GM19240 (cell line): ENCODE results near the gene ADCY2.

Source experiments
- DNase-seq: peaks from one replicate; pipeline ENCODE4 v3.0.0; 2011; ENCODE audit warnings: low spot score; ENCODE audit not compliant: insufficient read length

The ADCY2 gene

GRCh38 chr5:7501061-7501460 is 105.1 kb downstream of the ADCY2 start:
- no peak for DNase-seq

- DNase-seq, result no peak
Measured at GRCh38 chr5:7503564-7503963, 107.6 kb downstream of the ADCY2 start.

- no peak for DNase-seq
Measured at GRCh38 chr5:7515284-7515914, 119.5 kb downstream of the ADCY2 start.

GRCh38 chr5:7516253-7516652 is 120.3 kb downstream of the ADCY2 start:
- DNase-seq, result no peak

- DNase-seq, result no peak
Measured at GRCh38 chr5:7517006-7517405, 121.1 kb downstream of the ADCY2 start.

GRCh38 chr5:7518947-7519560 is 123.1 kb downstream of the ADCY2 start:
- no peak for DNase-seq

GRCh38 chr5:7519564-7519963 is 123.6 kb downstream of the ADCY2 start:
- no peak for DNase-seq

GRCh38 chr5:7529880-7530279 is 133.9 kb downstream of the ADCY2 start:
- DNase-seq, result no peak

GRCh38 chr5:7533941-7534340 is 138.0 kb downstream of the ADCY2 start:
- DNase-seq, result no peak

- no peak for DNase-seq
Measured at GRCh38 chr5:7534505-7534904, 138.6 kb downstream of the ADCY2 start.

- no peak for DNase-seq
Measured at GRCh38 chr5:7537573-7537972, 141.6 kb downstream of the ADCY2 start.

GRCh38 chr5:7539571-7539970 is 143.6 kb downstream of the ADCY2 start:
- DNase-seq, result no peak

GRCh38 chr5:7540736-7541485 is 145.0 kb downstream of the ADCY2 start:
- no peak for DNase-seq

- DNase-seq, result no peak
Measured at GRCh38 chr5:7541898-7542297, 146.0 kb downstream of the ADCY2 start.

- no peak for DNase-seq
Measured at GRCh38 chr5:7546555-7546954, 150.6 kb downstream of the ADCY2 start.

- no peak for DNase-seq
Measured at GRCh38 chr5:7548596-7548995, 152.7 kb downstream of the ADCY2 start.

GRCh38 chr5:7565559-7565958 is 169.6 kb downstream of the ADCY2 start:
- no peak for DNase-seq

GRCh38 chr5:7576023-7576715 is 180.2 kb downstream of the ADCY2 start:
- no peak for DNase-seq

- no peak for DNase-seq
Measured at GRCh38 chr5:7577381-7577780, 181.4 kb downstream of the ADCY2 start.

- no peak for DNase-seq
Measured at GRCh38 chr5:7578071-7578470, 182.1 kb downstream of the ADCY2 start.

GRCh38 chr5:7584749-7585148 is 188.8 kb downstream of the ADCY2 start:
- DNase-seq, result no peak

- no peak for DNase-seq
Measured at GRCh38 chr5:7585807-7586206, 189.9 kb downstream of the ADCY2 start.
